ENCODE data around the gene ARMC3. TPM values are rescaled to one million over a fixed set of nuclear protein-coding genes. Genes with fewer than 3 reads are reported as not detected.

Gene ARMC3
- total and polyA plus RNA-seq, 9 of the 15 experiments (the other 6 are each of a cell fraction or from before 2014, with no cell fraction given): 0.33 to 1.1 (median 0.62) TPM

DNA sequence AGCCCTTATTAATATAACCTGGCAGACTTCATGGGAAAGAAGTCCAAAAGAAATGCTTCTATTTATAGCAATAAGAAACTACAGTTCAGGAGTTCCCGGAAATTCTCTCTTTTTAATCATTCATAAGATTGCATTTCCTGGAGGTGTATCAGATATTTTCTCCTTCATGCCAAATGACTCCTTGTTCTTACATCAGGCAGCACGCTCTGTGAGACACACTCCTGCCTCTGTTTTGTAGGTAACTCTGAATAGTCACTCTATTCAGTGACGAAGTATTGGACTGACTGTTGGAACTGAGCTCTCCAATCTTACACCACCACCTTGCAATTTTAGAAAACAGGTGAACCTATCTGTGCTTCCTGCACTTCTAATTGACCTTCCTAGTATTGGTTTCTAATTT lies 88.8 kb downstream of the ARMC3 start:
- ChIA-PET CTCF (ENCODE audit: low intra/inter-chr PET ratio) (no interaction called here), POLR2A (interaction anchor here (0.7 to 1.3 kb wide), 3 partner anchors 9 to 38 kb away, joined by 3 read pairs; no protein-coding TSS in a partner anchor)
- no peaks in the 10 kb centered on the region for H3K9me1 ChIP-seq (ENCODE audit: control insufficient read depth, insufficient read depth, low read length)
- in situ Hi-C loops (cut with MboI): no loop called here
- BruUV-seq (replicated peaks): no TSS peak
- 2% methylated on average over 3 of the region's 3 CpGs for WGBS (ENCODE audit: insufficient coverage, low coverage, missing lambda C conversion rate)
- H3K27ac ChIP-seq (ENCODE audit: extremely low read depth, low read depth, low read length): peak overlapping the region; percentile 38; the same call in 1 of the 3 replicates
- peaks cover 9 to 18% of the 10 kb centered on the region in 2 experiments for H3K4me1 ChIP-seq (replicated peaks in 1 of 2; ENCODE audit: control insufficient read depth in 2 of 2, insufficient read depth in 2 of 2, low read length in 2 of 2)
- peak; percentile 92 for ATAC-seq
- H3K4me2 ChIP-seq (ENCODE audit: insufficient read depth, low read length): peak overlapping the region; percentile 48
- FAIRE-seq: peak; percentile 74
- H2AFZ ChIP-seq (ENCODE audit: low read depth, low read length): peak overlapping the region; percentile 75
- H3K36me3 ChIP-seq (ENCODE audit: control insufficient read depth, insufficient read depth, low read length): no peaks in the 10 kb centered on the region
- no peak overlapping the region for H3K4me3 ChIP-seq
- peak overlapping the region in 1 of 2 experiments; percentile 11; a peak in 1 of 4 replicates for H3K9ac ChIP-seq (ENCODE audit: insufficient read depth in 1 of 2, low read depth in 2 of 2, low read length in 2 of 2)
- no peaks in the 10 kb centered on the region for H3K79me2 ChIP-seq (ENCODE audit: control insufficient read depth, insufficient read depth, low read length)
- no peaks in the 10 kb centered on the region for H3K9me3 ChIP-seq (replicated peaks; ENCODE audit: control insufficient read depth, insufficient read depth, low read depth, low read length)
- no peaks in the 10 kb centered on the region for H4K20me1 ChIP-seq (replicated peaks; ENCODE audit: control insufficient read depth, insufficient read depth, low read length)
- DNase-seq (ENCODE audit: extremely low read depth in 1 of 4, low spot score in 3 of 4): peak in 2 of 4 experiments; percentile 17 to 60
- intact Hi-C loops (cut with micrococcal nuclease): loop anchor here (5.0 kb wide), 1 partner anchor 36 kb away; no protein-coding TSS in a partner anchor
- no peaks in the 10 kb centered on the region for H3K27me3 ChIP-seq (ENCODE audit: control insufficient read depth in 2 of 2, insufficient read depth in 2 of 2, low read length in 2 of 2)
- TF ChIP-seq ZNF124 (CRISPR knock-in tag; IDR thresholded peaks at IDR 0.05) (no peak), EP400 (IDR thresholded peaks at IDR 0.05) (peak; percentile 40; the same call in 1 of the 2 replicates), MEF2A (IDR thresholded peaks at IDR 0.05; ENCODE audit: control insufficient read depth, low read depth, low read length) (peak; percentile 43; the same call in 1 of the 2 replicates), MYC (IDR thresholded peaks at IDR 0.05; ENCODE audit: low read depth, low read length) (peak; percentile 80), MYC (CRISPR knock-in tag; IDR thresholded peaks at IDR 0.05; ENCODE audit: borderline replicate concordance, low read depth) (no peak), POLR2H (tag; IDR thresholded peaks at IDR 0.05; ENCODE audit: low read depth) (0 out of 2 replicates have a peak, but pooled peaks have one; percentile 43), RBFOX2 (IDR thresholded peaks at IDR 0.05; ENCODE audit: low read depth, low read length) (no peak), CBFA2T3 (IDR thresholded peaks at IDR 0.05) (0 out of 2 replicates have a peak, but pooled peaks have one; percentile 36), JUND (IDR thresholded peaks at IDR 0.05; ENCODE audit: borderline replicate concordance, low read depth, low read length) (no peak), JUND (tag; IDR thresholded peaks at IDR 0.05; ENCODE audit: borderline replicate concordance, low read depth, low read length) (peak; percentile 43; the same call in 1 of the 3 replicates), ETV6 (IDR thresholded peaks at IDR 0.05; ENCODE audit: borderline replicate concordance in 1 of 2, low read depth in 2 of 2, low read length in 1 of 2) (peak; percentile 84 to 90), ETV6 (CRISPR knock-in tag; IDR thresholded peaks at IDR 0.05; ENCODE audit: borderline replicate concordance) (no peak), TCF3 (CRISPR knock-in tag; IDR thresholded peaks at IDR 0.05) (peak; percentile 31; the same call in 1 of the 2 replicates), FOSL1 (tag; conservative IDR thresholded peaks at IDR 0.05) (peak; percentile 29; the same call in 1 of the 2 replicates), RCOR1 (IDR thresholded peaks at IDR 0.05; ENCODE audit: borderline replicate concordance in 1 of 2, low read depth in 2 of 2, low read length in 2 of 2) (peak in 1 of 2 experiments; percentile 50; a peak in 2 of 4 replicates), EP300 (IDR thresholded peaks at IDR 0.05; ENCODE audit: low read length) (peak; percentile 61; the same call in 1 of the 2 replicates), SOX6 (IDR thresholded peaks at IDR 0.05) (peak; percentile 43; the same call in 1 of the 2 replicates), FOXK1 (CRISPR knock-in tag; IDR thresholded peaks at IDR 0.05; ENCODE audit: borderline replicate concordance) (no peak), SREBF1 (IDR thresholded peaks at IDR 0.05; ENCODE audit: borderline replicate concordance, low read depth, low read length) (no peak), NBN (IDR thresholded peaks at IDR 0.05; ENCODE audit: low read depth) (0 out of 2 replicates have a peak, but pooled peaks have one; percentile 13), ELF1 (tag; IDR thresholded peaks at IDR 0.05) (no peak), MAZ (CRISPR knock-in tag; conservative IDR thresholded peaks at IDR 0.05 in 1 of 2, IDR thresholded peaks at IDR 0.05 in 1 of 2) (peak in 1 of 2 experiments; percentile 37; a peak in 1 of 4 replicates), SIRT6 (IDR thresholded peaks at IDR 0.05; ENCODE audit: low read depth, low read length) (no peak), TAL1 (IDR thresholded peaks at IDR 0.05) (peak; percentile 41; the same call in 1 of the 2 replicates), PHF8 (IDR thresholded peaks at IDR 0.05; ENCODE audit: borderline replicate concordance, low read length) (no peak), ZNF589 (CRISPR knock-in tag; IDR thresholded peaks at IDR 0.05; ENCODE audit: low read depth) (no peak)

Data from K562 (cell line).